Measurements from ENCODE around the gene RGS7. TPM values are rescaled to one million over a fixed set of nuclear protein-coding genes. Genes with fewer than 3 reads are reported as not detected.

RGS7 gene
- total and polyA plus RNA-seq, 2 of the 8 experiments (the other 6 are each of a cell fraction or from before 2014, with no cell fraction given): 1.6 to 3.0 TPM

DNA sequence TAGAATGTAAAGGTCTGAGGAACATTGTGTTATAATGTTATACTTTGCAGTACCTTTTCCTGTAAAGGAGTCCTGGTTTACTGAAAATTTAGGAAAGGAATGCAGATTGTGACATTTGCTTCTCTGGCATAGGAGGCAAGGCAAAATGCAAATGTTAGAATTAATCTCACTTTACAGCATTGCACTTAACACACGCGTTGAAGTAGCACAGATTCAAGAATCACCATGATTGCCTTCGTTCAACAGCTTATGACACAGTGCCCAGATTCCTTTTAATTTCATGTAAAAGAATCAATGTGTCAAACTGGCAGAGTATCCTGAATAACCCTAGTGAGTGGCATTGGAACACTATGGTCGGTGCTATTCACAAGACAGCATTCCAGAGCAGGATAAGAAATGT is 47.4 kb downstream of the RGS7 start (continued):
- no peak for TF ChIP-seq RBBP5 (IDR thresholded peaks at IDR 0.05; ENCODE audit: borderline replicate concordance, low read depth, low read length)
- TF ChIP-seq E2F6 (IDR thresholded peaks at IDR 0.05): no peak
- TF ChIP-seq SP4 (IDR thresholded peaks at IDR 0.05; ENCODE audit: low read length): no peak
- TF ChIP-seq TBP (IDR thresholded peaks at IDR 0.05; ENCODE audit: low read depth, low read length): no peak
- no peak for TF ChIP-seq RNF2 (IDR thresholded peaks at IDR 0.05; ENCODE audit: borderline replicate concordance, low read depth, low read length, missing control alignments, poor library complexity, severe bottlenecking)
- no peak for TF ChIP-seq EP300 (IDR thresholded peaks at IDR 0.05; ENCODE audit: borderline replicate concordance in 1 of 2, low read depth in 2 of 2, low read length in 2 of 2)
- no peak for TF ChIP-seq SIN3A (conservative IDR thresholded peaks at IDR 0.05 in 1 of 2, IDR thresholded peaks at IDR 0.05 in 1 of 2; ENCODE audit: low read depth in 1 of 2, low read length in 2 of 2)
- TF ChIP-seq SAP30 (IDR thresholded peaks at IDR 0.05; ENCODE audit: insufficient read depth, insufficient replicate concordance, low read length): no peak
- no peak for TF ChIP-seq BACH1 (IDR thresholded peaks at IDR 0.05; ENCODE audit: low read length)
